Neural crest cell (in vitro differentiated cells): ENCODE data around the gene FAM13A. TPM values are rescaled to one million over a fixed set of nuclear protein-coding genes. Genes with fewer than 3 reads are reported as not detected.

Source experiments
- DNase-seq: peaks from one replicate; pipeline ENCODE4 v3.0.0; 2021; ENCODE audit warnings: low read depth, mixed read lengths, low spot score
- H3K27ac Mint-ChIP-seq: one replicate; pipeline ENCODE4 v1.8.0; 2021; ENCODE audit warnings: mild to moderate bottlenecking, mixed read lengths; ENCODE audit not compliant: unreplicated experiment
- H3K27me3 Mint-ChIP-seq: 2 replicates; pipeline ENCODE4 v1.8.0; 2021; ENCODE audit warnings: low read depth, mild to moderate bottlenecking, mixed read lengths
- H3K36me3 Mint-ChIP-seq: 2 replicates; pipeline ENCODE4 v1.8.0; 2021; ENCODE audit warnings: low read depth, mild to moderate bottlenecking, mixed read lengths
- H3K4me1 Mint-ChIP-seq: 2 replicates; pipeline ENCODE4 v1.8.0; 2021; ENCODE audit warnings: mixed read lengths
- H3K4me3 Mint-ChIP-seq: one replicate; pipeline ENCODE4 v1.8.0; 2021; ENCODE audit warnings: mild to moderate bottlenecking, mixed read lengths
- H3K9me3 Mint-ChIP-seq: 2 replicates; pipeline ENCODE4 v1.8.0; 2021; ENCODE audit warnings: mixed read lengths
- total RNA-seq: library from RNA; stranded (reverse); gene quantifications from 2 replicates; pipeline ENCODE4 v1.2.1, GENCODE V29; 2021
- TF ChIP-seq, protein P1 (sequence below): fragments of 200-600 bp; sonication (generic); conservative IDR thresholded peaks from 2 replicates; pipeline ENCODE4 v1.5.0; 2021; ENCODE audit warnings: antibody characterized with exemption, mild to moderate bottlenecking

The FAM13A gene
- total RNA-seq, 1 donor from 2014 or later: 18.1 TPM

DNA sequence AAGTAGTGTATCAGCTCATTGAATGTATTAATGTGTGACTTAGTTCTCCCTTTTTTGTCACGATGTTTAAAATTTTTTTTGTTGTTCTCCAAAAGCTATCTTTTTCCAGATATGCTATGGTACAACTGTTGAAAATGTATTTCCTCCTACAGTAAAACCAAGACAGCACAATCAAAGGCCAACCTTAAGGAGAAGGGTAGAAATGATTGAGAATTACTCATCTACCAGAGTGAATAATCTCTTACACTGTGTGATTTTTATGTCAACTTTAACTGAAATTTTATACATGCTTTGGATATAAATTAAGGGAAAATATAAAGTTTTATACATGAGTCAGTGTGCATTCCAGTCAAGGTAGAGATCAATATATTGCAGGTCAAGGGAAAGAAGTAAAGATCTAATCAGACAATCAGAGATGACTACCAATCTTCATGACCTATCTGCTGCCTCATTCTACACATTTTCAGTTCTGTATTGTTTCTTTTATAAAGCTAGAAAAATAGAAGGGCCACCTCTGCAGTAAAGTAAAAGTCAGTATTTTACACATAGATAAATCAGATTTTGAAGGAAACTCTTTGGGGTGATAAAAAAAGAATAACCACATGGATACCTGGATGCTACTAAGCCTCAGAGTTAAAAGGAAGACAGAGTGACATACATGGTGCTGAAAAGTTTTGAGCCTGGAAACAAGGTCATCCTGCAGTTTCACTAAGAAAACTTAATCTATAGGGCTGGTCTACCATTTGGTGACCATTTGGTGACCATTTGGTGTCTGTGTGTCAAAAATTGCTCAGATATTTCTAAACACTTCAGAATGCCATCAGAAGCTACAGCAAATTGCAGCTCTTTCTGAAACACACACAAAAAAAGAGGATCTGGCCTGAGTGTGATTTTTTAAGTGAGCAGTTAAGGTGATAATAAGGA, 1.6 kb downstream of the FAM13A start:
- H3K4me3 Mint-ChIP-seq: peak overlapping the region; percentile 93
- H3K36me3 Mint-ChIP-seq: peaks cover 12% of the 10 kb centered on the region
- TF ChIP-seq, protein P1, sequence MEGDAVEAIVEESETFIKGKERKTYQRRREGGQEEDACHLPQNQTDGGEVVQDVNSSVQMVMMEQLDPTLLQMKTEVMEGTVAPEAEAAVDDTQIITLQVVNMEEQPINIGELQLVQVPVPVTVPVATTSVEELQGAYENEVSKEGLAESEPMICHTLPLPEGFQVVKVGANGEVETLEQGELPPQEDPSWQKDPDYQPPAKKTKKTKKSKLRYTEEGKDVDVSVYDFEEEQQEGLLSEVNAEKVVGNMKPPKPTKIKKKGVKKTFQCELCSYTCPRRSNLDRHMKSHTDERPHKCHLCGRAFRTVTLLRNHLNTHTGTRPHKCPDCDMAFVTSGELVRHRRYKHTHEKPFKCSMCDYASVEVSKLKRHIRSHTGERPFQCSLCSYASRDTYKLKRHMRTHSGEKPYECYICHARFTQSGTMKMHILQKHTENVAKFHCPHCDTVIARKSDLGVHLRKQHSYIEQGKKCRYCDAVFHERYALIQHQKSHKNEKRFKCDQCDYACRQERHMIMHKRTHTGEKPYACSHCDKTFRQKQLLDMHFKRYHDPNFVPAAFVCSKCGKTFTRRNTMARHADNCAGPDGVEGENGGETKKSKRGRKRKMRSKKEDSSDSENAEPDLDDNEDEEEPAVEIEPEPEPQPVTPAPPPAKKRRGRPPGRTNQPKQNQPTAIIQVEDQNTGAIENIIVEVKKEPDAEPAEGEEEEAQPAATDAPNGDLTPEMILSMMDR: no peak
- H3K27me3 Mint-ChIP-seq: no peaks in the 10 kb centered on the region
- DNase-seq: no peak
- peaks cover 53% of the 10 kb centered on the region for H3K4me1 Mint-ChIP-seq
- peaks cover 8% of the 10 kb centered on the region for H3K9me3 Mint-ChIP-seq
- no peak overlapping the region for H3K27ac Mint-ChIP-seq

DNA sequence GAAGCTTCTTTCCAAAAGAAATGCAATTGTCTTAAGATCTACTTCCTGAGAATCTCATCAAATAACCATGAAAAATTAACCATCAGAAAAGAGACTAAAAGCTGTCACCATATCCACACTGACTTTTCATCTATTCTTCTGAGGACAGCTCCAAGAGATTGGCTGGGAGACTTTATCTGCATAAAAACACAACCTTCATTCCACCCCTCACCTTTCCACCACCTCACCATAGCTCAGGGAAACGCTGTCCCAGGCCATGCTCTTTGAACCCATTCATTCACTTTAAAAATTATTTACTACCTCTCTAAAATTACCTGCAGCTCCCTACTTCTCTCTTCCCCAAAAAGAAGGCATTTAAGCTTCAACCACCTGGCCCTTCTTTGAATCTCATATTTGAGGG, 2.4 kb downstream of the FAM13A start:
- H3K27me3 Mint-ChIP-seq: no peaks in the 10 kb centered on the region
- peaks cover 53% of the 10 kb centered on the region for H3K4me1 Mint-ChIP-seq
- H3K9me3 Mint-ChIP-seq: peaks cover 7% of the 10 kb centered on the region
- TF ChIP-seq, protein P1: no peak
- DNase-seq: no peak
- H3K27ac Mint-ChIP-seq: no peak overlapping the region
- peak overlapping the region; percentile 93 for H3K4me3 Mint-ChIP-seq
- H3K36me3 Mint-ChIP-seq: peaks cover 12% of the 10 kb centered on the region

DNA sequence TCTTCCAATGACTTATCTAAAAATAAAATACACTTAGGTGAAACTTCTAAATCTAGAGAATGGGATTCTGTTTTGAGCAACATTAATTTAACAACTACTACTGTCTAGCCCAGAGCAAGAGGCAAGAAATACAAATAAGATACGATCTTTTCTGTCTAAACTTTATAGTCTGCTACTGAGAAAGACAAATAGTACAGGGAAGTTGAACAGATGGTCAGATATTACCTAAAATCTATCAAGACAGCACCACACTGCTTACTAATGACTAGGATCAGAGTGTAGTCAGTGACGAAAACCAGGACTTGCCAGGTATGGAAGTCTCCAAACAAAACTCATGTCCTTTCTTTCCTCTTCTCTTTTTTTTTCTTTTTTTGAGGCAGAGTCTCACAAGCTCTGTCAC, 7.1 kb downstream of the FAM13A start:
- Mint-ChIP-seq H3K27ac (no peak overlapping the region), H3K4me1 (peaks cover 23% of the 10 kb centered on the region), H3K36me3 (peaks cover 14% of the 10 kb centered on the region), H3K27me3 (no peaks in the 10 kb centered on the region), H3K4me3 (no peak overlapping the region), H3K9me3 (peaks cover 4% of the 10 kb centered on the region)
- no peak for DNase-seq
- TF ChIP-seq, protein P1: no peak

DNA sequence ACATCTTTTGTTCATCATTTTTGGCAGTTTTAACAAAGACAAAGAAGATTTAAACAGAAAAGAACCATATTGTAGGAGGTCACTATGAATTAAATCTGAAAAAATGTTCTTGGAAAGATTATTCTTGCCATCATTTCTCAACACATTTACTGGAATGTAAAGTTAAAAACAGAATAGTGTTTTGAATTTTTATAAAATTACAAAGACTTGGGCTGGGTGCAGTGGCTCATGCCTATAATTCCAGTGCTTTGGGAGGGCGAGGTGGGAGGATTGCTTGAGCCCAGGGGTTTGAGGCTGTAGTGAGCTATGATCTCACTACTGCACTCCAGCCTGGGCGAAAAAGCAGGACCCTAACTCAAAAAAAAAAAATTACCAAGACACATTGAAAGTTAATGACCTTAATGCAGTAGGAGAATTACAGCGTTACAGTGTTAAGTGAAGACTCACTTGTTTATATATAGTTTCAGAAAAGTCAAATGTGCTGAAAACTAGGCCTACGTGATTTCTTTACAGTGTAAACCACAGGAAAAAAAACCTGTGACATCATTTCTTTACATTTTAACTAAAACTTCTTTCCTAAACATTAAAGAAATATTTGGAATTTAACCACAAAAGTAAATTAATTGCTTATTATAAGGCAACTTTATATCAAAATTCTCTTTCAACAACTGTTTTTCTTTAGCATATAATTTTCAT, 7.9 kb downstream of the FAM13A start:
- peaks cover 16% of the 10 kb centered on the region for H3K4me1 Mint-ChIP-seq
- peaks cover 18% of the 10 kb centered on the region for H3K36me3 Mint-ChIP-seq
- DNase-seq: no peak
- no peak overlapping the region for H3K27ac Mint-ChIP-seq
- no peak overlapping the region for H3K4me3 Mint-ChIP-seq
- peaks cover 7% of the 10 kb centered on the region for H3K9me3 Mint-ChIP-seq
- TF ChIP-seq, protein P1: no peak
- H3K27me3 Mint-ChIP-seq: no peaks in the 10 kb centered on the region

DNA sequence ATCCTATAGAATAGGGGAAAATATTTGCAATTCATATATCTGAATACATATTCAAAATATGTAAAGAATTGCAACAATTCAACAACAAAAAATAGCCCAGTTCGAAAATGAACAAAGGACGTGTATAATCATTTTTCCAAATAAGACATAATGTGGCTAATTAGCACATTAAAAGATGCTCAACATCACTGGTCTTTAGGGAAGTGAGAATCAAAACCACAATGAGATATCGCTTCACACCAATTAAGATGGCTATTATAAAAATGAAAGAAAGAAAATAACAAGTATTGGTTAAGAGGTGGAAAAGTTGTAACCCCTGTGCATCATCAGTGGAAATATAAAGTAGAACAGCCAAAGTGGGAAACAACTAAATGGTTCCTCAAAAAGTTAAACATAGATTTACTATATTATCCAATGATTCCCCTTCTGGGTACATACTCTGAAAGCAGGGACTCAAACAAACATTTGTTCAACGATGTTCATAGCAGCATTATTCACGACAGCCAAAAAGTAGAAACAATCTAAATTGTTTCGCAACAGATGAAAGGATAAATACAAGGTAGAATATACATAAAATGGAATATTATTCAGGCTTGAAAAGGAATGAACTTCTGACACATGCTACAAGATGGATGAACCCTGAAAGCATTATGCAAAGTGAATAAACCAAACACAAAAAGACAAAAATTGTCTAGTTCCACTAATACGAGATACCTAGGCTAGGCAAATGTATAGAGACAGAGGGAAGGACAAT, 12.7 kb downstream of the FAM13A start:
- no peak for DNase-seq
- H3K4me3 Mint-ChIP-seq: no peak overlapping the region
- H3K27me3 Mint-ChIP-seq: no peaks in the 10 kb centered on the region
- no peak overlapping the region for H3K27ac Mint-ChIP-seq
- H3K4me1 Mint-ChIP-seq: no peaks in the 10 kb centered on the region
- H3K36me3 Mint-ChIP-seq: peaks cover 18% of the 10 kb centered on the region
- peaks cover 2% of the 10 kb centered on the region for H3K9me3 Mint-ChIP-seq
- TF ChIP-seq, protein P1: no peak
